WTC11 (cell line): Measurements from ENCODE around the gene MAPK12. TPM values are rescaled to one million over a fixed set of nuclear protein-coding genes. Genes with fewer than 3 reads are reported as not detected.
A peak's percentile ranks its signal among the peaks of the same experiment; 100 is the strongest.

ENCODE experiments used
- ATAC-seq: fragments of 200-7000 bp; cut with Tn5 transposase; 2 replicates; pipeline ENCODE4 v1.10.0; 2021; ENCODE audit warnings: mild to moderate bottlenecking, moderate library complexity
- CTCF ChIA-PET: fragments of 300-600 bp; sonication (Branson Sonifier 250); formaldehyde crosslinking; loops from one replicate; lab custom pipeline; 2021; ENCODE audit warnings: antibody characterized with exemption; lab: Charles Lee
- POLR2A ChIA-PET: fragments of 350-600 bp; sonication (Branson Sonifier 250); formaldehyde crosslinking; loops from one replicate; lab custom pipeline; 2021; ENCODE audit warnings: antibody characterized with exemption; lab: Charles Lee
- DNase-seq: peaks from one replicate; pipeline ENCODE4 v3.0.0; 2021; ENCODE audit warnings: low spot score
- H3K27ac Mint-ChIP-seq: 2 replicates; pipeline ENCODE4 v1.8.0; 2021; ENCODE audit warnings: mixed read lengths
- H3K27me3 Mint-ChIP-seq: 2 replicates; pipeline ENCODE4 v1.8.0; 2021; ENCODE audit warnings: low read depth, mild to moderate bottlenecking, moderate library complexity, mixed read lengths
- H3K36me3 Mint-ChIP-seq: 2 replicates; pipeline ENCODE4 v1.8.0; 2021; ENCODE audit warnings: mixed read lengths
- H3K4me1 Mint-ChIP-seq: 2 replicates; pipeline ENCODE4 v1.8.0; 2022; ENCODE audit warnings: mixed read lengths
- H3K4me3 Mint-ChIP-seq: 2 replicates; pipeline ENCODE4 v1.8.0; 2021; ENCODE audit warnings: mild to moderate bottlenecking, moderate library complexity, mixed read lengths
- H3K9me3 Mint-ChIP-seq: 2 replicates; pipeline ENCODE4 v1.8.0; 2021; ENCODE audit warnings: mixed read lengths
- GABPB1 ChIP-seq: sonication (generic); formaldehyde crosslinking; IDR thresholded peaks from 2 replicates; pipeline ENCODE4 v1.8.1; 2023; ENCODE audit warnings: mild to moderate bottlenecking, missing genetic modification reagents
- GTF2I ChIP-seq: fragments of 250-450 bp; sonication (Bioruptor Pico); conservative IDR thresholded peaks from 2 replicates; pipeline ENCODE4 v1.4.0; 2021; ENCODE audit warnings: mild to moderate bottlenecking
- IRF2 ChIP-seq: sonication (generic); formaldehyde crosslinking; IDR thresholded peaks from 2 replicates; pipeline ENCODE4 v1.8.0; 2022; ENCODE audit warnings: low read depth, missing genetic modification reagents, borderline replicate concordance
- SP1 ChIP-seq: sonication (generic); formaldehyde crosslinking; conservative IDR thresholded peaks from 2 replicates; pipeline ENCODE4 v1.8.1; 2022; ENCODE audit warnings: missing genetic modification reagents
- TEAD1 ChIP-seq: sonication (generic); formaldehyde crosslinking; IDR thresholded peaks from 2 replicates; pipeline ENCODE4 v1.8.0; 2022; ENCODE audit warnings: mild to moderate bottlenecking, missing genetic modification reagents
- TP53 ChIP-seq: sonication (generic); formaldehyde crosslinking; IDR thresholded peaks from 2 replicates; pipeline ENCODE4 v1.8.1; 2023; ENCODE audit warnings: mild to moderate bottlenecking, missing genetic modification reagents
- ZNF416 ChIP-seq: fragments of 250-450 bp; sonication (Bioruptor Pico); IDR thresholded peaks from 2 replicates; pipeline ENCODE4 v1.9.0; 2021; ENCODE audit warnings: mild to moderate bottlenecking, inconsistent platforms
- ZNF423 ChIP-seq: fragments of 250-450 bp; sonication (Bioruptor Pico); IDR thresholded peaks from 2 replicates; pipeline ENCODE4 v2.1.2; 2022; ENCODE audit warnings: mild to moderate bottlenecking, moderate library complexity
- total RNA-seq: library from RNA; stranded (reverse); gene quantifications from 3 replicates; pipeline ENCODE4 v1.2.3, GENCODE V29; 2021
- TF ChIP-seq, protein P1 (sequence below): sonication (generic); formaldehyde crosslinking; IDR thresholded peaks from 2 replicates; pipeline ENCODE4 v1.8.1; 2023; ENCODE audit warnings: mild to moderate bottlenecking, missing genetic modification reagents, borderline replicate concordance
- TF ChIP-seq, protein P2 (sequence below): sonication (generic); formaldehyde crosslinking; conservative IDR thresholded peaks from 2 replicates; pipeline ENCODE4 v1.8.1; 2023; ENCODE audit warnings: mild to moderate bottlenecking, low read depth, missing genetic modification reagents, moderate library complexity
- TF ChIP-seq, protein P3 (sequence below): fragments of 200-600 bp; IDR thresholded peaks from 2 replicates; pipeline ENCODE4 v1.8.0; 2022; ENCODE audit warnings: antibody characterized with exemption
- TF ChIP-seq, protein P4 (sequence below): sonication (generic); formaldehyde crosslinking; IDR thresholded peaks from 2 replicates; pipeline ENCODE4 v1.8.1; 2022; ENCODE audit warnings: low read depth, missing genetic modification reagents, borderline replicate concordance
- TF ChIP-seq, protein P5 (sequence below): fragments of 250-450 bp; sonication (Bioruptor Pico); IDR thresholded peaks from 2 replicates; pipeline ENCODE4 v1.9.0; 2021; ENCODE audit warnings: mild to moderate bottlenecking
- TF ChIP-seq, protein P6 (sequence below): sonication (generic); formaldehyde crosslinking; IDR thresholded peaks from 2 replicates; pipeline ENCODE4 v1.8.0; 2023; ENCODE audit warnings: mild to moderate bottlenecking, missing genetic modification reagents
- TF ChIP-seq, protein P7 (sequence below): sonication (generic); formaldehyde crosslinking; IDR thresholded peaks from 2 replicates; pipeline ENCODE4 v1.8.1; 2023; ENCODE audit warnings: mild to moderate bottlenecking, missing genetic modification reagents

The MAPK12 gene
- total RNA-seq, 1 experiment from 2014 or later, result 31.0 TPM

DNA sequence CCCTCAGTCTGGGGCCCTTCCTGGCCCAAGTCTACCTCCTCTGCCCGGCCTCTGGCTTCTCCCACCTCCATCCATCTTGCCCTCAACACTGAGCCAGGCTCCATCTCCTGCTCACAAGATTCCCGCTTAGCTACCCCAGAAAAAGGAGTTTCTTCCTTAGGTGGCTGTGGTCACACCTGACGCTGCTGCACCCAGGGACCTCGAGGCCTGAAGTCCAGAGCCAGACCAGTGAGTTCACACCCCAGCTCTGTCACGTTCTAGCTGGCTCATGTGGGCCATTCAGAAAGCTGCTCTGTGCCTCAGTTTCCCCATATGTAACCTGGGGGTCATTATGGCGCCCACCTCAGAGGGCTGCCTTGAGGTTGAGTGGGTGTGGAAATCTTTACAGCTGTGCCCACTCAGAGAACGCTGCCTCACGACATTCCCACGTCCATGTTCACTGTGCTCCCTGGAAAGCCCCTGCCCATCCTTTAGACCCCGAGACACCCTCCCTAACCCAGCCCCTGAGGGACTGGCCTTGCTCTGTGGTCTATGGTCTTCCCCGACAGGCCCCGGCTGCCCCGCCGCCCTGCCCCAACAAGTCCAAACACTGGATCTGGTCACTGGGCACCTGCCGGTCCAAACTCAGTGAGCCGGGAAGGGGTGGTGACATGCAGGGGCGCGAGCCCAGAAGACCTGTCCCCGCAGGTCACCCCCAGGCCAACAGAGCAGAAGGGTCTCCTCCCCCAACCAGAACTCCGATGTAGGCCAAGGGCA lies 36.2 kb upstream of the MAPK12 start (continued):
- TF ChIP-seq, protein P1, sequence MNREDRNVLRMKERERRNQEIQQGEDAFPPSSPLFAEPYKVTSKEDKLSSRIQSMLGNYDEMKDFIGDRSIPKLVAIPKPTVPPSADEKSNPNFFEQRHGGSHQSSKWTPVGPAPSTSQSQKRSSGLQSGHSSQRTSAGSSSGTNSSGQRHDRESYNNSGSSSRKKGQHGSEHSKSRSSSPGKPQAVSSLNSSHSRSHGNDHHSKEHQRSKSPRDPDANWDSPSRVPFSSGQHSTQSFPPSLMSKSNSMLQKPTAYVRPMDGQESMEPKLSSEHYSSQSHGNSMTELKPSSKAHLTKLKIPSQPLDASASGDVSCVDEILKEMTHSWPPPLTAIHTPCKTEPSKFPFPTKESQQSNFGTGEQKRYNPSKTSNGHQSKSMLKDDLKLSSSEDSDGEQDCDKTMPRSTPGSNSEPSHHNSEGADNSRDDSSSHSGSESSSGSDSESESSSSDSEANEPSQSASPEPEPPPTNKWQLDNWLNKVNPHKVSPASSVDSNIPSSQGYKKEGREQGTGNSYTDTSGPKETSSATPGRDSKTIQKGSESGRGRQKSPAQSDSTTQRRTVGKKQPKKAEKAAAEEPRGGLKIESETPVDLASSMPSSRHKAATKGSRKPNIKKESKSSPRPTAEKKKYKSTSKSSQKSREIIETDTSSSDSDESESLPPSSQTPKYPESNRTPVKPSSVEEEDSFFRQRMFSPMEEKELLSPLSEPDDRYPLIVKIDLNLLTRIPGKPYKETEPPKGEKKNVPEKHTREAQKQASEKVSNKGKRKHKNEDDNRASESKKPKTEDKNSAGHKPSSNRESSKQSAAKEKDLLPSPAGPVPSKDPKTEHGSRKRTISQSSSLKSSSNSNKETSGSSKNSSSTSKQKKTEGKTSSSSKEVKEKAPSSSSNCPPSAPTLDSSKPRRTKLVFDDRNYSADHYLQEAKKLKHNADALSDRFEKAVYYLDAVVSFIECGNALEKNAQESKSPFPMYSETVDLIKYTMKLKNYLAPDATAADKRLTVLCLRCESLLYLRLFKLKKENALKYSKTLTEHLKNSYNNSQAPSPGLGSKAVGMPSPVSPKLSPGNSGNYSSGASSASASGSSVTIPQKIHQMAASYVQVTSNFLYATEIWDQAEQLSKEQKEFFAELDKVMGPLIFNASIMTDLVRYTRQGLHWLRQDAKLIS, result no peak
- TF ChIP-seq, protein P2, sequence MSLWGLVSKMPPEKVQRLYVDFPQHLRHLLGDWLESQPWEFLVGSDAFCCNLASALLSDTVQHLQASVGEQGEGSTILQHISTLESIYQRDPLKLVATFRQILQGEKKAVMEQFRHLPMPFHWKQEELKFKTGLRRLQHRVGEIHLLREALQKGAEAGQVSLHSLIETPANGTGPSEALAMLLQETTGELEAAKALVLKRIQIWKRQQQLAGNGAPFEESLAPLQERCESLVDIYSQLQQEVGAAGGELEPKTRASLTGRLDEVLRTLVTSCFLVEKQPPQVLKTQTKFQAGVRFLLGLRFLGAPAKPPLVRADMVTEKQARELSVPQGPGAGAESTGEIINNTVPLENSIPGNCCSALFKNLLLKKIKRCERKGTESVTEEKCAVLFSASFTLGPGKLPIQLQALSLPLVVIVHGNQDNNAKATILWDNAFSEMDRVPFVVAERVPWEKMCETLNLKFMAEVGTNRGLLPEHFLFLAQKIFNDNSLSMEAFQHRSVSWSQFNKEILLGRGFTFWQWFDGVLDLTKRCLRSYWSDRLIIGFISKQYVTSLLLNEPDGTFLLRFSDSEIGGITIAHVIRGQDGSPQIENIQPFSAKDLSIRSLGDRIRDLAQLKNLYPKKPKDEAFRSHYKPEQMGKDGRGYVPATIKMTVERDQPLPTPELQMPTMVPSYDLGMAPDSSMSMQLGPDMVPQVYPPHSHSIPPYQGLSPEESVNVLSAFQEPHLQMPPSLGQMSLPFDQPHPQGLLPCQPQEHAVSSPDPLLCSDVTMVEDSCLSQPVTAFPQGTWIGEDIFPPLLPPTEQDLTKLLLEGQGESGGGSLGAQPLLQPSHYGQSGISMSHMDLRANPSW (CRISPR knock-in tag), result no peak
- TF ChIP-seq GABPB1 (CRISPR knock-in tag), result no peak
- TF ChIP-seq, protein P3, sequence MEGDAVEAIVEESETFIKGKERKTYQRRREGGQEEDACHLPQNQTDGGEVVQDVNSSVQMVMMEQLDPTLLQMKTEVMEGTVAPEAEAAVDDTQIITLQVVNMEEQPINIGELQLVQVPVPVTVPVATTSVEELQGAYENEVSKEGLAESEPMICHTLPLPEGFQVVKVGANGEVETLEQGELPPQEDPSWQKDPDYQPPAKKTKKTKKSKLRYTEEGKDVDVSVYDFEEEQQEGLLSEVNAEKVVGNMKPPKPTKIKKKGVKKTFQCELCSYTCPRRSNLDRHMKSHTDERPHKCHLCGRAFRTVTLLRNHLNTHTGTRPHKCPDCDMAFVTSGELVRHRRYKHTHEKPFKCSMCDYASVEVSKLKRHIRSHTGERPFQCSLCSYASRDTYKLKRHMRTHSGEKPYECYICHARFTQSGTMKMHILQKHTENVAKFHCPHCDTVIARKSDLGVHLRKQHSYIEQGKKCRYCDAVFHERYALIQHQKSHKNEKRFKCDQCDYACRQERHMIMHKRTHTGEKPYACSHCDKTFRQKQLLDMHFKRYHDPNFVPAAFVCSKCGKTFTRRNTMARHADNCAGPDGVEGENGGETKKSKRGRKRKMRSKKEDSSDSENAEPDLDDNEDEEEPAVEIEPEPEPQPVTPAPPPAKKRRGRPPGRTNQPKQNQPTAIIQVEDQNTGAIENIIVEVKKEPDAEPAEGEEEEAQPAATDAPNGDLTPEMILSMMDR, result no peak
- TF ChIP-seq IRF2 (CRISPR knock-in tag), result no peak

DNA sequence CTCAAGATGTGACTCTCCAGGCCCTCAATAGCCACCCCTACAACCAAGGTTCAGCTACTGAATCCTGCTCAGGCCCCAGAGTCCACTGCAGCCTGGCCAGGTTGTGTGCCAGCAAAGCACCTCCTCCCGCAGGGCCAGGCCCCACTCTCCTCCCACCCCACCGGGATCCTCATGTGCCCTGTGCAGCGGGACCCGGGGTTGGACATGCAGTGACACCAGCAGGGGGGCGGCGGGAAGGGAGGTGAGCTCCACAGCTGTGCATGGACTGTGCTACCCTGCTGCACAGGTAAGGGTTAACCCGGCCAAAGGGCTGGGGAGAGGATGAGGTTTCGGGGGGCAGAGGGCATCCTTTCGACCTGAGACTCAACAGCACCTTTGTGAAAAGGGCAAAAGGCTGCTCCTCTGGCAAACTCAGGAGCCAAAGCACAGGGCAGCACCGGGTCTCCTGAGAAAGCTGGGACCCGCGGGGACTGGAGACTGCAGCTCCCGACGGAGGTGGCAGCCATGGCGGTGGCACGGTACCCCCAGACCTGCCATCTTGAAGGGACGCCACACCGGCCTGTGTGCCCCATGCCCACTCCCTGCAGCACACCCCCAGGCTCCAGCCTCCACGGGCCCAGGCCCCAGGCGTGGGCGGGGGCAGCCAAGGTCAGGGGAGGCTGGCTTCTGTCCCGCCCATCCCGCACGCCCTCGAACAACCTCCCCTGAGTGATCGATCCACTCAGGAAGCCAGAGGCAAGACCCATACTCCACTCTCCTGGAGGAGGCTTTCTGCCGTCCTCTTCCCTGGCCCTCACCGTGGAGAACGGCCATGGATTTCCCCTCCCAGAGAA lies 35.4 kb upstream of the MAPK12 start:
- POLR2A ChIA-PET, result no interaction called here
- H3K36me3 Mint-ChIP-seq, result no peaks in the 10 kb centered on the region
- peaks cover 32% of the 10 kb centered on the region for H3K4me1 Mint-ChIP-seq
- no peaks in the 10 kb centered on the region for H3K9me3 Mint-ChIP-seq
- CTCF ChIA-PET, result interaction anchor here (0.5 to 1.6 kb wide), 4 partner anchors 20 to 30 kb away, joined by 3 to 5 read pairs (median 4); no protein-coding TSS in a partner anchor
- ATAC-seq (no peak), DNase-seq (no peak)
- H3K27me3 Mint-ChIP-seq, result no peaks in the 10 kb centered on the region
- TF ChIP-seq, protein P4, sequence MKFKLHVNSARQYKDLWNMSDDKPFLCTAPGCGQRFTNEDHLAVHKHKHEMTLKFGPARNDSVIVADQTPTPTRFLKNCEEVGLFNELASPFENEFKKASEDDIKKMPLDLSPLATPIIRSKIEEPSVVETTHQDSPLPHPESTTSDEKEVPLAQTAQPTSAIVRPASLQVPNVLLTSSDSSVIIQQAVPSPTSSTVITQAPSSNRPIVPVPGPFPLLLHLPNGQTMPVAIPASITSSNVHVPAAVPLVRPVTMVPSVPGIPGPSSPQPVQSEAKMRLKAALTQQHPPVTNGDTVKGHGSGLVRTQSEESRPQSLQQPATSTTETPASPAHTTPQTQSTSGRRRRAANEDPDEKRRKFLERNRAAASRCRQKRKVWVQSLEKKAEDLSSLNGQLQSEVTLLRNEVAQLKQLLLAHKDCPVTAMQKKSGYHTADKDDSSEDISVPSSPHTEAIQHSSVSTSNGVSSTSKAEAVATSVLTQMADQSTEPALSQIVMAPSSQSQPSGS (CRISPR knock-in tag), result no peak
- TF ChIP-seq SP1, result no peak
- no peak overlapping the region for H3K4me3 Mint-ChIP-seq
- peak overlapping the region; percentile 78; the same call in 1 of the 2 replicates for H3K27ac Mint-ChIP-seq

DNA sequence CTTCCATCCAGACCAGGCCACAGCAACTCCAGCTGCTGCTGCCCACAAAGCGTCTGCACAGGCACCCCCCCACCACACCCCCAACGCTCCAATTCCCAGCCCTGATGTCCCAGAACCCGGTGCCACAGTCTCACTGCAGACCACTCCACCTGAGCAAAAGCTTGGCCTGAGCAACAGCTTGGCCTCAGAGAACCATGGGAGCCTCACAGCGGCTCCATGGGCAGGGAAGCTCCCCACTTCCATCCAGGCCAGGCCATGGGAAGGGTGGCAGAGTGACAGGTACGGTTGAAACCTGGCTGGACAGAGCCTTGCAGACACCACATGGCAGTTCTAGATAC lies 32.8 kb upstream of the MAPK12 start:
- H3K4me3 Mint-ChIP-seq, result no peak overlapping the region
- CTCF ChIA-PET, result interaction anchor here (0.6 to 3.3 kb wide), 13 partner anchors 9 to 264 kb away, joined by 3 to 41 read pairs (median 7); partner anchors contain the start of genes DENND6B, HDAC10, MAPK12 and PLXNB2
- no peak for ATAC-seq
- TF ChIP-seq, protein P5, sequence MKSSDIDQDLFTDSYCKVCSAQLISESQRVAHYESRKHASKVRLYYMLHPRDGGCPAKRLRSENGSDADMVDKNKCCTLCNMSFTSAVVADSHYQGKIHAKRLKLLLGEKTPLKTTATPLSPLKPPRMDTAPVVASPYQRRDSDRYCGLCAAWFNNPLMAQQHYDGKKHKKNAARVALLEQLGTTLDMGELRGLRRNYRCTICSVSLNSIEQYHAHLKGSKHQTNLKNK (CRISPR knock-in tag), result no peak
- TF ChIP-seq ZNF423 (CRISPR knock-in tag) (no peak), TEAD1 (no peak), GTF2I (CRISPR knock-in tag) (no peak), TP53 (CRISPR knock-in tag) (no peak), ZNF416 (CRISPR knock-in tag) (no peak)
- TF ChIP-seq, protein P6, sequence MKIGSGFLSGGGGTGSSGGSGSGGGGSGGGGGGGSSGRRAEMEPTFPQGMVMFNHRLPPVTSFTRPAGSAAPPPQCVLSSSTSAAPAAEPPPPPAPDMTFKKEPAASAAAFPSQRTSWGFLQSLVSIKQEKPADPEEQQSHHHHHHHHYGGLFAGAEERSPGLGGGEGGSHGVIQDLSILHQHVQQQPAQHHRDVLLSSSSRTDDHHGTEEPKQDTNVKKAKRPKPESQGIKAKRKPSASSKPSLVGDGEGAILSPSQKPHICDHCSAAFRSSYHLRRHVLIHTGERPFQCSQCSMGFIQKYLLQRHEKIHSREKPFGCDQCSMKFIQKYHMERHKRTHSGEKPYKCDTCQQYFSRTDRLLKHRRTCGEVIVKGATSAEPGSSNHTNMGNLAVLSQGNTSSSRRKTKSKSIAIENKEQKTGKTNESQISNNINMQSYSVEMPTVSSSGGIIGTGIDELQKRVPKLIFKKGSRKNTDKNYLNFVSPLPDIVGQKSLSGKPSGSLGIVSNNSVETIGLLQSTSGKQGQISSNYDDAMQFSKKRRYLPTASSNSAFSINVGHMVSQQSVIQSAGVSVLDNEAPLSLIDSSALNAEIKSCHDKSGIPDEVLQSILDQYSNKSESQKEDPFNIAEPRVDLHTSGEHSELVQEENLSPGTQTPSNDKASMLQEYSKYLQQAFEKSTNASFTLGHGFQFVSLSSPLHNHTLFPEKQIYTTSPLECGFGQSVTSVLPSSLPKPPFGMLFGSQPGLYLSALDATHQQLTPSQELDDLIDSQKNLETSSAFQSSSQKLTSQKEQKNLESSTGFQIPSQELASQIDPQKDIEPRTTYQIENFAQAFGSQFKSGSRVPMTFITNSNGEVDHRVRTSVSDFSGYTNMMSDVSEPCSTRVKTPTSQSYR (CRISPR knock-in tag), result no peak
- TF ChIP-seq, protein P7, sequence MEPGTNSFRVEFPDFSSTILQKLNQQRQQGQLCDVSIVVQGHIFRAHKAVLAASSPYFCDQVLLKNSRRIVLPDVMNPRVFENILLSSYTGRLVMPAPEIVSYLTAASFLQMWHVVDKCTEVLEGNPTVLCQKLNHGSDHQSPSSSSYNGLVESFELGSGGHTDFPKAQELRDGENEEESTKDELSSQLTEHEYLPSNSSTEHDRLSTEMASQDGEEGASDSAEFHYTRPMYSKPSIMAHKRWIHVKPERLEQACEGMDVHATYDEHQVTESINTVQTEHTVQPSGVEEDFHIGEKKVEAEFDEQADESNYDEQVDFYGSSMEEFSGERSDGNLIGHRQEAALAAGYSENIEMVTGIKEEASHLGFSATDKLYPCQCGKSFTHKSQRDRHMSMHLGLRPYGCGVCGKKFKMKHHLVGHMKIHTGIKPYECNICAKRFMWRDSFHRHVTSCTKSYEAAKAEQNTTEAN, result no peak

More for the DNA sequence above, 32.8 kb upstream of the MAPK12 start:
- H3K27me3 Mint-ChIP-seq, result no peaks in the 10 kb centered on the region
- DNase-seq, result no peak
- peaks cover 29% of the 10 kb centered on the region for H3K4me1 Mint-ChIP-seq
- no peaks in the 10 kb centered on the region for H3K36me3 Mint-ChIP-seq
- peak overlapping the region; percentile 72 for H3K27ac Mint-ChIP-seq
- POLR2A ChIA-PET, result interaction anchor here (0.7 to 2.0 kb wide), 5 partner anchors 10 to 52 kb away, joined by 3 to 10 read pairs (median 4); partner anchors contain the start of genes MAPK11 and PLXNB2
- H3K9me3 Mint-ChIP-seq, result no peaks in the 10 kb centered on the region
